Fibroblast of peridontal ligament (primary cell): ENCODE measurements around the gene IGF2BP1.

Experiments used
- DNase-seq: peaks from one replicate; pipeline ENCODE4 v3.0.0-alpha.2; 2010; ENCODE audit errors: extremely low read depth

IGF2BP1 gene

DNA sequence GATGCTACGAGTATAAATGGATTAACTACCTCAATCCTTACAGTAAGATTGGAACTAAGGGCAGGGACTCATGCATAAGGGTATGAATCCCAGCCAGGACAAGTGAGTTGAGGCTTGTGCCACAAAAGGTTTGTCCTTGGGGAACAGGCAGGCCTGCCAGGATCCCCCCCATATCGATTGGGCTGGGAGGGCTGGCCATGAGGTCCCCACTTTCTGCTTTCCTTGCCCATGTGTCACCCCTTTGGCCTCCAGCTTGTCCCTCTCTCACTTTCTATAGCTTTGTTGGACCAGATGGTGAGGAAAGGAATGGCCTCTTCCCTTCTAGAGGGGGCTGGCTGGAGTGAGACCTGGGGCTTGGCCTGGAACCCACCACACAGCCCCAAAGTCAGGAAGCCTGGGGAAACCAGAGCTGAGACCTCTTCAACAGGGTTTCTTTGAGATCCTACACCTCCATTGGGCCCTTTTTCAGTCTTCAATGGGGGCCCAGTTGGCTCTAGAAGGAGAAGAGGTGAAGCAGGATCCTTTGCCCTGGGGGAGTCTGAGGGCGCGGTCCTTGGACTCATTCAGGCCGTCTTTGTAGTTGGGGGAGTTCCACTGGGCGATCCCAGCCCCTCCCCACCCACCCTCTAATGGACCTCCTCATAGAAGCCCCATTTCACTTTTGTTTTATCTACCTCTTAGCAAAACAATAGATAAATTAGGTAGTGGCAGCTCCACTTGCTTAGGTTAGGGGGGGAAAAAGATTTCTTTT, 57.3 kb downstream of the IGF2BP1 start:
- DNase-seq: no peak

DNA sequence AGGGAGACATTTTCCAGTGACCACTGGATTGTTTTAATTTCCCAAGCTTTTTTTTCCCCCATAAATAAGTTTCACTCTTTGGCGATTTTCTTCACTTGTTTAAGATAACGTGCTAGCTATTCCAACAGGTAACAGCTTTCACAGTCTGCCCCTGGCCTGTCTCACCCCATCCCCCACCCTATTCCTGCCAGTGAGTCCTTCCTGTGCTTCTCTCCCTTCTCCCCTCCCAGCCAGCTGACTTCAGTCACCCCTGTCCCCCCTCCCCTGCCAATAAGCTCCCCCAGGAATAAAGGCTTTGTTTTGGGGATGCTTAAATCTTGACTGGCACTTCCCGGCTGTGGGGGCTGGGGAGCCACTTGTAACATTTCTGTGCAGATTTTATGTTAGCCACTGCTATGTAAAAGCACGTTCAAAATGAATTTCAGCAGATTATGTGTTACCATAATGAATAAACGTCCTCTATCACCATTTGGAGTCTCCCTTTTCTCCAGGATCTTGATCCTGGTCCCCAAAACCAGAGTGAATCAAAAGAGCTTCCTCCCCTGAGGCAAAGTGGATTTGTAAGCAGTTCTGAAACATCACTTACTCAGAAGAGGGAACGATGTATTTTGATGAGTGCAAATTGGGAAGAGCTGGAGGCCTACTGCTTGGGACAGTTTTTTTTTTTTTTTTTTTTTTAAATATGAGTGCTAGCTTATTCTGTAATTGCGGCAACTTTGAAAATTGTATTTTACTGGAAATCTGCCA, 58.2 kb downstream of the IGF2BP1 start:
- DNase-seq: no peak

DNA sequence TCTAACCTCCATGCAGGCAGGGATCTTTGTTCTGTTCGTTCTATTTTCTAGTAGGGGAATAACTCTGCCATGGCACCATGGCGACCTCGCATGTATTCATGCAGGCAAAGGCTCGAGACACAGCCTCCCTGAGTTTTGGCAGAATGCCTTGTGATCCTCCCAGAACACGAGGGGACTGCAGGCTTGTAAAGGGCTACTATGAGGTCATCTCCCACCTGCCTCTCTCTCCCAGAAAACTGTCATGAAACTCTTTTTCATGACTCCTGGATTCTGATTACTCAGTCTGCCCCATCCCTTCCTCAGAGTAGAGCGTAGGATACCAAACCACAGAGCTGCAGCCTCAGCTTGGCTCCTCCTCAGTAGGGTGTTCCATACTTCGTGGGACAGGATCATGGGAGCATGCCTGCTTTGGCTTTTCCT, 64.3 kb downstream of the IGF2BP1 start:
- no peak for DNase-seq

DNA sequence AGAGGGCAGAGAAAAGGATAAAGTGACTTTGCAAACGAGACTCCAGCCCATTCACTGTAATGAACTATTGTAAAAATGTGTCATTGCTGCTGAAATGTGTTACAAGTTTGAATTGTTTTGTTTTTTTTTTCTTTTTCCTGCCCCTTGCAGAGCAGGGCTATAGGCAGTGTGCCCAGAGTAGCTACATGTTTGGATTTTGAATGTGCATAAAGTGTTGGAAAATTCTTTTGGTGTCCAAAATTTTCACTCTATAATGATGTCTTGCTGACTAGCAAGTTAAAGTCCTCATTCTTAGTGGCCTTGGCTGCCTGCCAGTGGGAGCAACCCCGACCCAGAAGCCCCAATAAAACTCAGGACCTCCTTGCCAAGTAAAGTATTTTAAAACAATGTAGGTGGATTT, 66.5 kb downstream of the IGF2BP1 start:
- peak; percentile 35 for DNase-seq

DNA sequence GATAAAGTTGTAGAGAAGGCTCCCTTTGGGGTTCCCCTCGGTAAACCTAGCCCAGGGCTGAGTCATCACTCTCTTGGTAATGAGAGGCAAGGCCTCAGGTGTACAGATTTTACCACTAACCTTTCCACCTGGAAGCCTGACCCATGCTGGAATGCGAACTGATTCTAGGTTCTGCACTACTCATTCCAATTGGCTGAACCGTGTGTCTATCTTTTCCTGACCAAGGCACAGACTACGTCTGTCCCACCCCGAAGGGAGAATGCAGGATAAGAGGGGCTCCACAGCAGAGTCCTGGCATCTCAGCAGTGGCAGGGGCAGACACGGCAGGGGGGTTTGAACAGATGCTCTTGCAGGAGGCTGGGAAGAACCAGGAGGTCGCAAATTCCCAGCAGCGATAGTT, 70.0 kb downstream of the IGF2BP1 start:
- no peak for DNase-seq

DNA sequence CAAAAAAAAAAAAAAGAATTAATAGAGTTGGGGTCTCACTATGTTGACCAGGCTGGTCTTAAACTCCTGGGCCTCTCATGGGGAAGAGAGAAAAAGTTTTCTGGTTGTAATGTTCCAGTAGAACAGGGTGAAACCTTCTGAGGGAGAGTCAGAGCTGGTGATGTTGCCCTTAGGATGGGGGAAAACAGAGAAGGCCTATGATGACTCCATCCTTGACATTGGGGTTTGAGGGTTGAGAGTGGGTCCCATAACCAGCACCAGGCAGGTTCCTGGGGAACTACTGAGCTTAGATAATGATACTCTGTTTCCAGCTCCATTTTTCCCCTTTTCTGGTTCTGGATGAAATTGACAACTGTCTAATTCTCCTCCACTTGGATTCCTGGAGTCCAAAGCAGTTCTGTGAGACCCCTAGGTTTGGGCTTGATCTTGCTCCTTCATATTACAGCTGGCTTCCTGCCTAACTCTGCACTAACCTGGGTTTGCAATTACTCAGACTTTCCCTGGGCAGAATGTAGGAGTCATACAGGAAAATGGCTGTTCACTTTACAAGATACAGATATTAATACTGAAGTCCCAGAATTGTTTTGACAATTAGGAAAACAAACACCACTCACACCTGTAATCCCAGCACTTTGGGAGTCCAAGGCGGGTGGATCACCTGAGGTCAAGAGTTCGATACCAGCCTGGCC, 72.5 kb downstream of the IGF2BP1 start:
- DNase-seq: no peak

DNA sequence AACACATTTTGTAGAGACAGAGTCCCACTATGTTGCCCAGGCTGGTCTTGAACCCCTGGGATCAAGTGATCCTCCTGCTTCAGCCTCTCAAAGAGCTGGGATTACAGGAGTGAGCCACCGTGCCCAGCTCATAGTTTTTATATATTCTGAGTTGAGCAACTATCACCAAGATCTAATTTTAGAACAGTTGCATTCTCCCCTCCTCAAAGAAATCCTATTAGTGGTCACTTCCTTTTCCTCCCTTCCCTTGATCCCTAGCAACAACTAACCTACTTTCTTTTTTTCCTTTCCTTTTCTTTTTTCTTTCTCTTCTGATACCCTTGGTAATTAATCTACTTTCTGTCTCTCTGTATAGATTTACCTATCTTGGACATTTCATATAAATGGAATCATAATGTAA, 73.9 kb downstream of the IGF2BP1 start:
- peak; percentile 38 for DNase-seq

DNA sequence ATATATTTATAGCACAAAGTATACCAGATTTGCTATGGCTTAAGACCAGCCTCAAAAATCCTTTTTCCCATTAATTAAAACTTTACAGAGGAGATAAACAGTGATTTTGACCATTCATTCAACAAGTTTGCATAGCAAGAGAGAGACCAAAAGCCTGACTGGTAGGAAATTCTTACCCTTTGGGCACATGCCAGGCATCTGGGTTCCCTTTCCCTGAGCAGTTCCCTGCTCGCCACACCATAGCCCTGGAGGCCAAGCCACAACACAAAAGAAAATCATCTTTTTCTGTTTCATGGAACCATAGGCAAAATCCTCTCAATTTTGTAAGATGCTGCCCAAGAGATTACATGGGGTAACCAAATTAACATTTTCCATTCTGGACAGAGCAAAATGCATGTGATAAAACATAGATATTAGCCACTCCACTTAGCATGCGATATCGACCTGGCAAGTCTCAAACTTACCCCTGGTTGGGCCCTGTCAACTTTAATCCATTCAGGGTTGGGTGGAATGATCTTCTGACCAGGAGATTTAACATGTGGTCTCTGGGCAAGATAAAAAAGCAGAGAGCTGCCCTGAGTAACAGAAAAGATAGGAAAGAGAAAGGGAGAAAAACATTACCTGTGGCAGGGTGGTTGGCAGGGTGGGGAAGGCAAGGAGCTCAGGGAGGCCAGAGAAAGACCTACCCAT, 77.8 kb downstream of the IGF2BP1 start:
- peak; percentile 73 for DNase-seq

DNA sequence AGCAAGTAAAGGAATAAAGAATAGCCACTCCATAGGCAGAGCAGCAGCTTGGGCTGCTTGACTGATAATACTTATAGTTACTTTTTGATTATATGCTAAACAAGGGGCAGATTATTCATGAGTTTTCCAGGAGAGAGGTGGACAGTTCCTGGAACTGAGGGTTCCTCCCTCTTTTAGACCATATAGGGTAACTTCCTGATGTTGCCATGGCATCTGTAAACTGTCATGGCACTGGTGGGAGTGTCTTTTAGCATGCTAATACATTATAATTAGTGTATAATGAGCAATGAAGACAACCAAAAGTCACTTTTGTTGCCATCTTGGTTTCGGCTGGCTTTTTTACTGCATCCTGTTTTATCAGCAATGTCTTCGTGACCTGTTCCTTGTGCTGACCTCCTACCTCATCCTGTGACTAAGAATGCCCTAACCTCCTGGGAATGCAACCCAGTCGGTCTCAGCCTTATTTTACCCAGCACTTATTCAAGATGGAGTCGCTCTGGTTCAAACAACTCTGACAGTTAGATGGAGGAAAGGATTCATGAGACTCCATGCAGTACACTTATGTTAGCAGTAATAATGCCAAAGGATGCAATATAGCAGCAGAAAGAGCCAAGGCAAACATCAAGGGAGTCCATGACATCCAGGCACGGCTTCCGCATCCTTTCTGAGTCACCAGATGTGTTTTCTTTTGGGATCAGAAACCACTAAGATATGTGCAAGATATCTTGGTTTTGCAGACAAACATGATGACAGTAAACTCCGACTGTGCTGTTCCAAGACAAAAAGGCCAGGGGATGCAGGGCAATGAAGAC, 79.6 kb downstream of the IGF2BP1 start:
- DNase-seq: peak; percentile 88

DNA sequence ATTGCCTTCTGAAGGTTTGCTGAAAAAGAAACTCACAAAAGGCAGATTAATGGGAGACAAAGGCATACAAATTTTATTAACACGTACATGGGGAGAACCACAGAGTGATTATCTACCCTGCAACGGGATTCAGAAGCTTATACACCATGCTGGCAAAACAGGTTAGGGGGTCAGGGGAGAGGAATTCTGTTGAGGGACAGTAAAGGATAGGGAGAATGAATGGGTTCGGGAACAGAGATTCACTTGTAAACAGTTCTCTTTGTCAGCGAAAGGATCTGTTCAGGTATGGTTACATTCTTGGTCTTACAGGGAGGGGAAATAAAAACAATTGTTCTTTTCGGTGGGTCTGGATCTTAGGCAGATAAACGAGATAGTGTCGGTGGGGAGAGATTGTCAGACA, 81.1 kb downstream of the IGF2BP1 start:
- DNase-seq: no peak

DNA sequence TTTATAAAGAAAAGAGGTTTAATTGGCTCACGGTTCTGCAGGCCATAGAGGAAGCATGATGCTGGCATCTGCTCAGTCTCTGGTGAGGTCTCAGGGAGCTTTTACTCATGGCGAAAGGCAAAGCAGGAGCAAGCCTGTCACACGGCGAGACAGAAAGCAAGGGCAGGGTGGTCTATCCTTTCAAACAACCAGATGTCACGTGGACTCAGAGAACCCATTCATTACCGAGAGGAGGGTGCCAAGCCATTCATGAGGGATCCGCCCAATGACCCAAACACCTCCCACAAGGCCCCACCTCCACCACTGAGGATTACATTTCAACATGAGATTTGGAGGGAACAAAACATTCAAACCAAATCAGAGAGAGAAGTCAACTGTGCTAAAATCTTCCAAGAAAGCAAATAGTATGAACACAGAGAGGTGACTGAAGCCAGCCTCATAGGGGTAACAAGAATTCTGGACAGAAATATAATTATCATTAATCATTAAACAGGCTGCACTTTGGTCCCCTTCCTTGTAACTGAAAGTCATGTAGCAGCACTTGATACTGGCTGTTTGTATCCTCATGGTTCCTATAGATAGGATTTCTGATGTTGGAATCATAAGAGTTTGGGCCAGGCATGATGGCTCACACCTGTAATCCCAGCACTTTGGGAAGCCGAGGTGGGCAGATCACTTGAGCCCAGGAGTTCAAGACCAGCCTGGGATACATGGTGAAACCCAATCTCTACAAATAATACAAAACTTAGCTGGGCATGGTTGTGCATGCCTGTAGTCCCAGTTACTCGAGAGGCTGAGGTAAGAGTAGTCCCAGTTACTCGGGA, 82.9 kb downstream of the IGF2BP1 start:
- DNase-seq: no peak

DNA sequence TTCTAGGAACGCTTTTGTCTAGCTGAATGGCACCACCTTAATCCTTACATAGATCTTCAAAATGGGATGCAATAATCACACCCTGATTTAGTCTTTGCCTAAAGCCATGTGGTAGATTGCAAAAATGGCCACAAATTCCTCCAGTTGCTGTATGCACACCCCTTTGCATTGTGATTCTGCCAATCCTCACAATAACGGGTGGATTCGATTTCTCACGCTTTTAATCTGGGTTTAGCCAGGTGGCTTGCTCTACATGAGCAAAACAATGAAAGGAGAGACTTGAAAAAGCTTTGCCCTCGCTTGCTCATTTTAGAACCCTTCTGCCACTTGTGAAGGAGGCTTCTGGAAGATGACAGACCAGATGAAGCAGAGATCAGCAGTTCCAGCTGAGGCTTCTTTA, 85.0 kb downstream of the IGF2BP1 start:
- no peak for DNase-seq

DNA sequence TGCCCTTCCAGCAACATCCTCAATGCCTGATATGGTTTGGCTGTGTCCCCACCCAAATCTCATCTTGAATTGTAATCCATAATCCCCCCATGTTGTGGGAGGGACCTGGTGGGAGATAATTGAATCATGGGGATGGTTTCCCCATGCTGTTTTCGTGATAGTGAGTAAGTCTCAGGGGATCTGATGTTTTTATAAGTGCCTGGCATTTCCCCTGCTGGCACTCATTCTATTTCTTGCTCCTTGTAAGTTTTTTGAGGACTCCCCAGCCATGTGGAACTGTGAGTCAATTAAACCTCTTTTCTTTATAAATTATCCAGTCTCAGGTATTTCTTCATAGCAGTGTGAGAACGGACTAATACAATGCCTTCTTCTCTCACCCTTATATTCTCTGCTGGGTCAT, 87.9 kb downstream of the IGF2BP1 start:
- DNase-seq: peak; percentile 38

DNA sequence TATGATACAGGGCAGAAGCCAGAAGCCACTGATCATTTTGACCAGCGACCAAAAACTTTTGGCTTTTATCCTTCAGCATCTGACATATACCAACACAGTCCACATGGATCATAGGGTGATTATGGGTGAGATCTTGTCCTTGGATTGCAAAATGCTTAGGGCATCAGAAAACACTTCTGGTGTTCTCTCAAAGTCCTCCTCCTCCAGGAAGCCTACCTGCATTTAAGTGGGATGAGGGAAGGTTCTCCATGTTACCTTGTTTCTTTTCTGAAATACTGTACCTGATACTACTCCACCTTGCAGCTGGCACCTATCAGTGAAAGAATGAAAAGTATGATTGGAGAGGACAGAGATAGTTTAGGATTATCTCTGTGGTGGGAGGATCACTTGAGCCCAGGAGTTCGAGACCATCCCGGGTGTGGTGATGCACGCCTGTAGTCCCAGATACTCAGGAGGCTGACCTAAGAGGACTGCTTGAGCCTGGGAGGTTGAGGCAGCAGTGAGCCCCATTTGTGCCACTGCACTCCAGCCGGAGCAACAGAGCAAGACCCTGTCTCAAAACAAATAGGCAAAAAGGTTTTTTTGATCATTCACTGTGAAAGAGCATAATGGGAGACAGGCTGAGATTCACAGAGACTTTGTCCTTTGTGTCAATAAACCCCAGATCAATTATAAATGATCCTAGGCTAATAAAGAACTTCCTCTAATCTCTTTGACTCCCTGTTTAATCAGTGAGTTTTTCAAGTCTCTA, 88.6 kb downstream of the IGF2BP1 start:
- no peak for DNase-seq

DNA sequence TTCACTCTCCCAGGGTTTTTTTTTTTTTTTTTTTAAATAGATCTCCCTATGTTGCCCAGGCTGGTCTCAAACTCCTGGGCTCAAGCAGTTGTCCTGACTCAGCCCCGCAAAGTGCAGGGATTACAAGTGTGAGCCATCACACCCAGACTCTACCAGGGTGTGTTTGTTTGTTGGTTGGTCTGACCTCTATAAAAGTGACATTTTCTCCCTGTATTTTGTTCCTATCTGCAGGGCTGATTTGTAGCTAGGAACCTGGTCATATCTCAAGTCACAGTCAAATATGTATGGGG, 89.1 kb downstream of the IGF2BP1 start:
- DNase-seq: no peak

DNA sequence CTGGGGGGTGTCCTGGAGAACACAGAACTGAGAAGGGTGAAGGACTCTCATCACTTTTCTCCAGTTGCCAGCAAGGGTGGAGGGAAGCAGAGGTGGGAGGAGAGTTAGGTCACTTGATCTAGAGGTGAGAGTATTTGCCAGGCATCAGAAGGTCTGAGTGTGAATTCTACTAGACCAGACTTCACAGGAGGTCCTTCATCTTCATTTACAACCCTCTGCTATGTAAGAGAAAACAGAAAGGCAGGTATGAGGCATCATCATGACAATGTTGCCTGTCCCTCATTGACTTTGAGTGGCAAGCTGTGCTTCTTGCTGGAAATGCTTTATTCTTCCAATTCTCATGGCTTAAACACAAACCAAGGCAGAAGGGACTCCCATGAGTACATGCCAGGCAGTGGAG, 89.5 kb downstream of the IGF2BP1 start:
- no peak for DNase-seq

DNA sequence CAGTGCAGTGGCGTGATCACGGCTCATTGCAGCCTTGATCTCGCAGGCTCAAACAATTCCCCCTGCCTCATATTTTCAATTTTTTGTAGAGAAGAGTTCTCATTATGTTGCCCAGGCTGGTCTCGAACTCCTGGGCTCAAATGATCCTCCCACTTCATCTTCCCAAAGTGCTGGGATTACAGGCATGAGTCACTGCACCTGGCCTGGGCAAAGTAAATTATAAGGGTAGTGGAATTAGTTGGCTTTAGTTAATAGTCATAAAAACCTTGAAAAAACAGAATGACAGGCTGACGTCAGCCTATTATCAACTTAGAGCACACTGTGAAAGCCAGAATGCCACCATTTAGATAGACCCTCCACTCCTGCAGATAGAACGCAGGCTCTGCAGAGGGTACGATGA, 91.9 kb downstream of the IGF2BP1 start:
- no peak for DNase-seq

DNA sequence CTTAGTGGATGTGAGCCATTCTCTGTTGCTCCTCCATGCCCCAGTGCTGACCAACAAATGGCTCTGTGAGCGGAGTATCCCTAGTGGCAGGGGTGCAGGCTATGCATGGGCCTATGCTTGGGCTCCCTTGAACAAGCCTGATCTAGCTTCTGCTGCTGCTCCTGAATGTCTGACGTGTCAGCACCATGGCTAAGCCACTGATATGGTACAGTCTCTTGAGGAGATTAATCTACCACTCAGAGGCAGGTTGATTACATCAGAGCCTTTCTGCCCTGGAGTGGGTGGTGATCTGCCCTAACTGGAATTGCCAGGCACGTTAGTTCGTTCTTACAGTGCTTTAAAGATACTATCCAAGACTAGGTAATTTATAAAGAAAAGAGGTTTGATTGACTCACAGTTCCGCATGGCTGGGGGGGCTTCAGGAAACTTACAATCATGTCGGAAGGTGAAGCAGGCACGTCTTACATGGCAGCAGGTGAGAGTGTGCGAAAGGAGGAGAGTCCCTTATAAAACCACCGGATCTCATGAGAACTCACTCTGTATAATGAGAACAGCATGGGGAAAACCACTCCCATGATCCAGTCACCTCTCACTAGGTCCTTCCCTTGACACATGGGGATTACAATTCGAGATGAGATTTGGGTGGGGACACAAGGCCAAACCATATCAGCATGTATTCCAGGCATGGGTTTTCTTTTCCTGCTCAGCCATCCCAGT, 93.9 kb downstream of the IGF2BP1 start:
- DNase-seq: no peak

DNA sequence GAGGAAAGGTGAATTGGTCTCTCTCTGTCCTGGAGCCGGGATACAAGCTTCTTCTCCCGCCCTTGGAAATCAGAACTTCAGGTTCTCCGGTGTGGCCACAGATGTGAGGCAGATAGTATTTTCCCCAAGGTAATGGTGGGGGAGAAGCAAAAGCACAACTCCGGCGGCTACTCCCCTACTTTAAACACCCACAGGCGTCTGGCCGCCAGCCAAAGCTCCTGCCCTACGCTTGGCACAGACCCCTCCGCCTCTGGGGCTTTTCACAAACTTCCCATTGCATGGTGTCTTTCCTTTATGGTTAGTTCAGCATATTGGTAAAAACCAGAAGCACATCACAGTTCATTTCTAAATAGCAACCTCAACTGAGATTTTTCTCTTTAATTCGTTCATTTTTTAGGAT, 95.9 kb downstream of the IGF2BP1 start:
- DNase-seq: no peak
